GM23338 (cell line): Measurements from ENCODE around the gene NGDN. TPM values are rescaled to one million over a fixed set of nuclear protein-coding genes. Genes with fewer than 3 reads are reported as not detected.

Experiments
- ATAC-seq: fragments of 200-7000 bp; cut with Tn5 transposase; 3 replicates; pipeline ENCODE4 v1.9.1; 2020
- DNase-seq: peaks from one replicate; pipeline ENCODE4 v3.0.0-alpha.2; 2015; ENCODE audit warnings: low spot score
- H2AFZ ChIP-seq: fragments of 200-600 bp; sonication (generic); 2 replicates; pipeline ENCODE4 v1.8.0; 2016; ENCODE audit warnings: antibody characterized with exemption, mild to moderate bottlenecking, moderate library complexity
- H3F3A ChIP-seq: fragments of 200-600 bp; sonication (generic); replicated peaks from 2 replicates; pipeline ENCODE4 v1.8.0; 2017; ENCODE audit warnings: antibody characterized with exemption, mixed run types, low read depth
- H3K27ac ChIP-seq: fragments of 200-600 bp; sonication (generic); 2 replicates; pipeline ENCODE4 v1.6.1; 2016; ENCODE audit warnings: low read depth
- H3K27me3 ChIP-seq: fragments of 200-600 bp; sonication (generic); 2 replicates; pipeline ENCODE4 v1.8.0; 2016; ENCODE audit warnings: mild to moderate bottlenecking, mixed run types, moderate library complexity; ENCODE audit not compliant: insufficient read depth
- H3K36me3 ChIP-seq: fragments of 200-600 bp; sonication (generic); 2 replicates; pipeline ENCODE4 v1.8.0; 2016; ENCODE audit warnings: mild to moderate bottlenecking; ENCODE audit not compliant: insufficient read depth
- H3K4me1 ChIP-seq: fragments of 200-600 bp; sonication (generic); 2 replicates; pipeline ENCODE4 v1.8.0; 2016; ENCODE audit warnings: mild to moderate bottlenecking, moderate library complexity; ENCODE audit not compliant: insufficient read depth
- H3K4me2 ChIP-seq: fragments of 200-600 bp; sonication (generic); 2 replicates; pipeline ENCODE4 v1.7.1; 2017; ENCODE audit warnings: mixed run types
- H3K4me3 ChIP-seq: fragments of 200-600 bp; sonication (generic); 2 replicates; pipeline ENCODE4 v1.6.1; 2016; ENCODE audit warnings: mixed run types
- H3K79me2 ChIP-seq: fragments of 200-600 bp; sonication (generic); replicated peaks from 2 replicates; pipeline ENCODE4 v1.8.0; 2017; ENCODE audit warnings: mild to moderate bottlenecking; ENCODE audit not compliant: insufficient read depth
- H3K9me2 ChIP-seq: fragments of 200-600 bp; sonication (generic); 2 replicates; pipeline ENCODE4 v1.8.0; 2017; ENCODE audit not compliant: insufficient read depth
- H4K20me1 ChIP-seq: fragments of 200-600 bp; sonication (generic); replicated peaks from 2 replicates; pipeline ENCODE4 v1.8.0; 2017; ENCODE audit warnings: mild to moderate bottlenecking; ENCODE audit not compliant: insufficient read depth
- H3K27ac Mint-ChIP-seq: 2 replicates; pipeline ENCODE4 v1.8.0; 2020; ENCODE audit warnings: inconsistent platforms, mild to moderate bottlenecking, moderate library complexity, mixed read lengths
- H3K27me3 Mint-ChIP-seq: 3 replicates; pipeline ENCODE4 v1.8.0; 2022; ENCODE audit warnings: low read depth, mild to moderate bottlenecking, moderate library complexity, mixed read lengths, inconsistent platforms; ENCODE audit not compliant: insufficient read depth, poor library complexity
- H3K36me3 Mint-ChIP-seq: 3 replicates; pipeline ENCODE4 v1.8.0; 2021; ENCODE audit warnings: low read depth, mild to moderate bottlenecking, inconsistent platforms, moderate library complexity, mixed read lengths
- H3K4me1 Mint-ChIP-seq: 3 replicates; pipeline ENCODE4 v1.8.0; 2020; ENCODE audit warnings: mild to moderate bottlenecking, inconsistent platforms, mixed read lengths
- H3K4me3 Mint-ChIP-seq: 3 replicates; pipeline ENCODE4 v1.8.0; 2021; ENCODE audit warnings: moderate library complexity, mild to moderate bottlenecking, inconsistent platforms, mixed read lengths
- H3K9me3 Mint-ChIP-seq: 3 replicates; pipeline ENCODE4 v1.8.0; 2020; ENCODE audit warnings: moderate library complexity, mild to moderate bottlenecking, inconsistent platforms, mixed read lengths
- CREB1 ChIP-seq: fragments of 250-450 bp; sonication (Bioruptor Pico); IDR thresholded peaks from 2 replicates; pipeline ENCODE4 v1.5.0; 2020; ENCODE audit warnings: low read depth, mild to moderate bottlenecking, moderate library complexity
- CTCF ChIP-seq, 2 experiments: fragments of 200-600 bp in 1 of 2; sonication (generic) in 1 of 2; conservative IDR thresholded peaks; 2 replicates each; pipeline versions ENCODE4 v1.5.1 to v1.6.1; 2016 to 2017; ENCODE audit warnings: antibody characterized with exemption in 2 of 2, low read depth in 2 of 2, mild to moderate bottlenecking in 2 of 2, moderate library complexity in 1 of 2
- ETS1 ChIP-seq: IDR thresholded peaks from 2 replicates; pipeline ENCODE4 v1.6.1; 2016; ENCODE audit warnings: antibody characterized with exemption
- EZH2 ChIP-seq: fragments of 200-600 bp; sonication (generic); IDR thresholded peaks from one replicate; pipeline ENCODE4 v1.8.0; 2017; ENCODE audit warnings: antibody characterized with exemption, mild to moderate bottlenecking, low read depth; ENCODE audit not compliant: unreplicated experiment
- EZH2phosphoT487 ChIP-seq: fragments of 200-600 bp; sonication (generic); IDR thresholded peaks from one replicate; pipeline ENCODE4 v1.8.1; 2018; ENCODE audit warnings: antibody characterized with exemption; ENCODE audit not compliant: unreplicated experiment
- JUNB ChIP-seq: IDR thresholded peaks from one replicate; pipeline ENCODE4 v1.6.1; 2016; ENCODE audit warnings: antibody characterized with exemption; ENCODE audit not compliant: unreplicated experiment
- NANOG ChIP-seq: IDR thresholded peaks from 2 replicates; pipeline ENCODE4 v1.6.1; 2016; ENCODE audit warnings: antibody characterized with exemption, borderline replicate concordance
- POLR2AphosphoS5 ChIP-seq: IDR thresholded peaks from 2 replicates; pipeline ENCODE4 v1.6.1; 2016; ENCODE audit warnings: antibody characterized with exemption, low read depth
- REST ChIP-seq: IDR thresholded peaks from one replicate; pipeline ENCODE4 v1.6.1; 2018; ENCODE audit warnings: antibody characterized with exemption; ENCODE audit not compliant: unreplicated experiment
- STAT1 ChIP-seq: IDR thresholded peaks from one replicate; pipeline ENCODE4 v1.6.1; 2016; ENCODE audit warnings: antibody characterized with exemption; ENCODE audit not compliant: unreplicated experiment
- ZNF114 ChIP-seq: fragments of 250-450 bp; sonication (Bioruptor Pico); IDR thresholded peaks from 2 replicates; pipeline ENCODE4 v1.5.0; 2020; ENCODE audit warnings: mild to moderate bottlenecking, moderate library complexity
- ZNF331 ChIP-seq: fragments of 250-450 bp; sonication (Bioruptor Pico); IDR thresholded peaks from 2 replicates; pipeline ENCODE4 v1.5.0; 2020; ENCODE audit warnings: low read depth, mild to moderate bottlenecking, moderate library complexity
- ZNF462 ChIP-seq: fragments of 250-450 bp; sonication (Bioruptor Pico); IDR thresholded peaks from 2 replicates; pipeline ENCODE4 v1.5.0; 2020; ENCODE audit warnings: mild to moderate bottlenecking, moderate library complexity
- polyA plus RNA-seq: library from polyadenylated mRNA; unstranded; fragments of >200 nt; fragmentation: Nextera tagmentation; extraction: Ambion mirVana; gene quantifications from 2 replicates; pipeline ENCODE4 v1.2.1, GENCODE V29; 2016
- total RNA-seq: library from RNA; depleted of rRNA; stranded (reverse); fragments of >200 nt; shearing (Covaris generic); gene quantifications from 2 replicates; pipeline ENCODE4 v1.2.3, GENCODE V29; 2014

NGDN gene
- total and polyA plus RNA-seq, 2 experiments from 2014 or later, result 48.6 to 90.8 TPM

GRCh38 chr14:23428686-23429495 lies 40.6 kb upstream of the NGDN start:
- TF ChIP-seq EZH2, result no peak
- TF ChIP-seq ETS1, result no peak
- no peak for TF ChIP-seq JUNB
- TF ChIP-seq ZNF114 (CRISPR knock-in tag), result no peak
- no peak for TF ChIP-seq EZH2phosphoT487
- no peak for TF ChIP-seq NANOG
- TF ChIP-seq POLR2AphosphoS5, result no peak
- no peak for TF ChIP-seq CREB1
- no peak for TF ChIP-seq ZNF331 (CRISPR knock-in tag)
- no peak for TF ChIP-seq REST
- TF ChIP-seq ZNF462 (CRISPR knock-in tag), result no peak
- no peak for TF ChIP-seq CTCF (conservative IDR thresholded peaks at IDR 0.05; ENCODE audit: low read depth in 2 of 2)
- no peak for TF ChIP-seq STAT1
- Mint-ChIP-seq H3K9me3 (peaks cover 3% of the 10 kb centered on the region; the same call in 1 of the 3 replicates), H3K27ac (no peak overlapping the region), H3K4me1 (peaks cover 3% of the 10 kb centered on the region; the same call in 2 of the 3 replicates), H3K36me3 (no peaks in the 10 kb centered on the region; the same call in 2 of the 3 replicates), H3K4me3 (no peak overlapping the region), H3K27me3 (peaks cover 24% of the 10 kb centered on the region)
- no peak overlapping the region for H3K27ac ChIP-seq
- no peak overlapping the region for H2AFZ ChIP-seq
- H3K4me3 ChIP-seq, result no peak overlapping the region
- H3F3A ChIP-seq, result no peaks in the 10 kb centered on the region
- no peak for DNase-seq
- no peak for ATAC-seq
- no peaks in the 10 kb centered on the region for H3K36me3 ChIP-seq
- H3K4me2 ChIP-seq, result no peak overlapping the region
- H3K27me3 ChIP-seq, result no peaks in the 10 kb centered on the region
- H3K9me2 ChIP-seq, result peaks cover 9% of the 10 kb centered on the region
- no peaks in the 10 kb centered on the region for H3K79me2 ChIP-seq
- H4K20me1 ChIP-seq, result no peaks in the 10 kb centered on the region
- H3K4me1 ChIP-seq, result no peaks in the 10 kb centered on the region
